CD4-positive, alpha-beta T cell treated with Interleukin-17A for 4 hours (primary cell): ENCODE results near the gene ADIPOR2.
"Not testable (repeated sequence)": the region's sequence is repeated elsewhere in the genome, so short reads cannot be mapped to it uniquely, and the experiment has no call there.

ENCODE experiments used
- DNase-seq: peaks from one replicate; pipeline ENCODE4 v3.0.0-alpha.2; 2020; ENCODE audit warnings: mixed read lengths

ADIPOR2 gene

GRCh38 chr12:1705774-1706631, 15.1 kb downstream of the ADIPOR2 start:
- DNase-seq, result no peak

- no peak for DNase-seq
Measured at GRCh38 chr12:1706632-1706980, 15.7 kb downstream of the ADIPOR2 start.

- DNase-seq, result no peak
Measured at GRCh38 chr12:1707051-1707450, 16.2 kb downstream of the ADIPOR2 start.

- not testable (repeated sequence) for DNase-seq
Measured at GRCh38 chr12:1709968-1710367, 19.1 kb downstream of the ADIPOR2 start.

- DNase-seq, result not testable (repeated sequence)
Measured at GRCh38 chr12:1710870-1711269, 20.0 kb downstream of the ADIPOR2 start.

GRCh38 chr12:1711536-1712211, 20.8 kb downstream of the ADIPOR2 start:
- not testable (repeated sequence) for DNase-seq

GRCh38 chr12:1712305-1712704, 21.4 kb downstream of the ADIPOR2 start:
- DNase-seq, result not testable (repeated sequence)

- not testable (repeated sequence) for DNase-seq
Measured at GRCh38 chr12:1712852-1713251, 22.0 kb downstream of the ADIPOR2 start.

- not testable (repeated sequence) for DNase-seq
Measured at GRCh38 chr12:1713783-1714348, 23.0 kb downstream of the ADIPOR2 start.

- not testable (repeated sequence) for DNase-seq
Measured at GRCh38 chr12:1715459-1715858, 24.6 kb downstream of the ADIPOR2 start.

GRCh38 chr12:1716215-1716862, 25.5 kb downstream of the ADIPOR2 start:
- no peak for DNase-seq

- DNase-seq, result no peak
Measured at GRCh38 chr12:1716911-1717310, 26.0 kb downstream of the ADIPOR2 start.

- no peak for DNase-seq
Measured at GRCh38 chr12:1719139-1719538, 28.3 kb downstream of the ADIPOR2 start.

GRCh38 chr12:1720494-1720893, 29.6 kb downstream of the ADIPOR2 start:
- DNase-seq, result no peak

- DNase-seq, result no peak
Measured at GRCh38 chr12:1723721-1724120, 32.9 kb downstream of the ADIPOR2 start.

GRCh38 chr12:1724250-1724649, 33.4 kb downstream of the ADIPOR2 start:
- DNase-seq, result no peak

GRCh38 chr12:1726753-1727152, 35.9 kb downstream of the ADIPOR2 start:
- DNase-seq, result no peak

GRCh38 chr12:1728824-1729223, 38.0 kb downstream of the ADIPOR2 start:
- DNase-seq, result no peak

- no peak for DNase-seq
Measured at GRCh38 chr12:1731019-1731687, 40.3 kb downstream of the ADIPOR2 start.

- DNase-seq, result not testable (repeated sequence)
Measured at GRCh38 chr12:1731688-1732078, 40.8 kb downstream of the ADIPOR2 start.

- no peak for DNase-seq
Measured at GRCh38 chr12:1732914-1733313, 42.0 kb downstream of the ADIPOR2 start.

- DNase-seq, result not testable (repeated sequence)
Measured at GRCh38 chr12:1733712-1734111, 42.8 kb downstream of the ADIPOR2 start.
